ENCODE measurements around the gene PML. TPM values are rescaled to one million over a fixed set of nuclear protein-coding genes. Genes with fewer than 3 reads are reported as not detected.
A peak's percentile ranks its signal among the peaks of the same experiment; 100 is the strongest.

Gene PML
- polyA plus RNA-seq, 3 donors: 13.1 to 40.7 (median 20.6) TPM

GRCh38 chr15:73984208-73984979 lies 10.1 kb upstream of the PML start:
- no peaks in the 10 kb centered on the region for H3K27me3 ChIP-seq (ENCODE audit: control insufficient read depth in 2 of 2, insufficient read depth in 2 of 2, low read length in 2 of 2)
- TF ChIP-seq CTCF (IDR thresholded peaks at IDR 0.05): no peak
- intact Hi-C loops (cut with micrococcal nuclease): no loop called here
- H4K20me1 ChIP-seq (ENCODE audit: insufficient read depth, low read length): no peaks in the 10 kb centered on the region
- no peak for DNase-seq
- Mint-ChIP-seq H3K27me3 (ENCODE audit: low read depth in 3 of 3) (peaks cover 0 to 2% (median 0%) of the 10 kb centered on the region in 3 donors), H3K4me3 (peak overlapping the region in 1 of 2 donors; percentile 35), H3K36me3 (peaks cover 15 to 30% of the 10 kb centered on the region in 2 donors), H3K9me3 (no peaks in the 10 kb centered on the region), H3K27ac (no peak overlapping the region), H3K4me1 (peaks cover 27% of the 10 kb centered on the region)
- H3K4me1 ChIP-seq (ENCODE audit: control insufficient read depth in 1 of 2, insufficient read depth in 2 of 2, low read length in 2 of 2): peaks cover 35 to 36% of the 10 kb centered on the region in 2 donors
- no peak overlapping the region for H3K4me3 ChIP-seq (replicated peaks in 1 of 3; ENCODE audit: low read depth in 2 of 3, low read length in 3 of 3)
- H3K36me3 ChIP-seq (replicated peaks in 1 of 2; ENCODE audit: control insufficient read depth in 1 of 2, insufficient read depth in 2 of 2, low read length in 2 of 2): peaks cover 0 to 9% of the 10 kb centered on the region in 2 donors
- no peak overlapping the region for H3K9ac ChIP-seq (ENCODE audit: insufficient read depth, low read length, poor library complexity, severe bottlenecking)
- H2AFZ ChIP-seq (ENCODE audit: insufficient read depth, low read depth, low read length, poor library complexity, severe bottlenecking): no peak overlapping the region
- 65% methylated on average over 10 of the region's 13 CpGs for WGBS (ENCODE audit: insufficient coverage)
- H3K9me3 ChIP-seq (replicated peaks in 1 of 2; ENCODE audit: control insufficient read depth in 1 of 2, insufficient read depth in 1 of 2, low read length in 2 of 2): no peaks in the 10 kb centered on the region
- H3K4me2 ChIP-seq (replicated peaks; ENCODE audit: extremely low read depth, low read length, poor library complexity, severe bottlenecking): no peak overlapping the region
- H3K79me2 ChIP-seq (ENCODE audit: insufficient read depth, low read length): no peaks in the 10 kb centered on the region
- no peak overlapping the region for H3K27ac ChIP-seq (ENCODE audit: low read depth in 1 of 2, low read length in 2 of 2)

DNA sequence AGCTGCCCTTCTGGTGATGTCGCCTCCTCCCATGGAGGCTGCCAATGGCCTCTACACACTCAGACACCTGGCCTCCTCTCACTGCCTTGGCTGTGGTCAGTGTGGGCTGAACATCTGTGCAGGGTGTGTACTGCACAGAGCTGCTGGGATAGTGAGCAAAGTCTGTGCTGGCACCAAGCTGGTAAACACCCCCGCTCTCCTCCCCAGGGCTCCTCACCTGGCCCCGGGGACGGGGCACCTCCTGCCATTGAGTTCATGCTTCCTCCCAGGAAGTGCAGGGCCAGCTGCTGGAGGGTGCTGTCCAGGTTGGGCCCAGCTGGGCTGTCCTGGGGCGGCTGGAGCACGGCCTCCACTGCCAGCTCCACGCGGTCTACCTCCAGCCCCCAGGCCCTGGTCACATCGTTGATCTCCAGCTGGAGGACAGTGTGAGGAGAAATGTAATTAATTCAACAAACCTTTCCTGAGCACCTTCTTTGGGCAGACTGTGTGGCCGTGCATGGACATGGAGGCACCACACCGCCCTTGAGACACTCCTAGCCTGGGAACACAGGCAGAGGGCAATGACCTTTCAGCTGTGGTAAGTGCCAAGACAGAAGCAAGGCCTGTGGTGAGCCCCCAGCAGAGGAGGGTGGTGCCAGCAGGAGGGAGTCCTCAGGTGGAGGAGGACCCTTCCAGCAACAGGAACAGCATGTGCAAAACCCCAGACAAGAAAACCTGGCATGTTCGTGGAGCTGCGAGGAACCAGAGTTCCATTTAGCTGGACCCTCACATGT lies 9.2 kb upstream of the PML start:
- Histone ChIP-seq H3K36me3 (replicated peaks in 1 of 2; ENCODE audit: control insufficient read depth in 1 of 2, insufficient read depth in 2 of 2, low read length in 2 of 2) (peaks cover 0 to 9% of the 10 kb centered on the region in 2 donors), H4K20me1 (ENCODE audit: insufficient read depth, low read length) (no peaks in the 10 kb centered on the region), H3K9ac (ENCODE audit: insufficient read depth, low read length, poor library complexity, severe bottlenecking) (no peak overlapping the region), H3K27ac (ENCODE audit: low read depth in 1 of 2, low read length in 2 of 2) (no peak overlapping the region), H3K79me2 (ENCODE audit: insufficient read depth, low read length) (no peaks in the 10 kb centered on the region), H3K9me3 (replicated peaks in 1 of 2; ENCODE audit: control insufficient read depth in 1 of 2, insufficient read depth in 1 of 2, low read length in 2 of 2) (no peaks in the 10 kb centered on the region), H2AFZ (ENCODE audit: insufficient read depth, low read depth, low read length, poor library complexity, severe bottlenecking) (no peak overlapping the region), H3K27me3 (ENCODE audit: control insufficient read depth in 2 of 2, insufficient read depth in 2 of 2, low read length in 2 of 2) (no peaks in the 10 kb centered on the region), H3K4me3 (replicated peaks in 1 of 3; ENCODE audit: low read depth in 2 of 3, low read length in 3 of 3) (no peak overlapping the region), H3K4me2 (replicated peaks; ENCODE audit: extremely low read depth, low read length, poor library complexity, severe bottlenecking) (no peak overlapping the region), H3K4me1 (ENCODE audit: control insufficient read depth in 1 of 2, insufficient read depth in 2 of 2, low read length in 2 of 2) (peaks cover 35 to 36% of the 10 kb centered on the region in 2 donors)
- 51% methylated on average over 9 of the region's 13 CpGs for WGBS (ENCODE audit: insufficient coverage)
- H3K36me3 Mint-ChIP-seq: peaks cover 15 to 30% of the 10 kb centered on the region in 2 donors
- TF ChIP-seq CTCF (IDR thresholded peaks at IDR 0.05): no peak
- DNase-seq: no peak
- H3K4me1 Mint-ChIP-seq: peaks cover 27% of the 10 kb centered on the region
- H3K9me3 Mint-ChIP-seq: no peaks in the 10 kb centered on the region
- no peak overlapping the region for H3K4me3 Mint-ChIP-seq
- no peak overlapping the region for H3K27ac Mint-ChIP-seq
- intact Hi-C loops (cut with micrococcal nuclease): no loop called here
- H3K27me3 Mint-ChIP-seq (ENCODE audit: low read depth in 3 of 3): peaks cover 0 to 2% (median 0%) of the 10 kb centered on the region in 3 donors
